Kidney (tissue), 14 donors: ENCODE measurements around the gene UBE2L6. TPM values are rescaled to one million over a fixed set of nuclear protein-coding genes. Genes with fewer than 3 reads are reported as not detected.
A peak's percentile ranks its signal among the peaks of the same experiment; 100 is the strongest.

Experiments
- DNase-seq, 5 donors: peaks; one replicate each; pipeline ENCODE4 v3.0.0-alpha.2; 2013 to 2020
- FAIRE-seq: peaks from 2 replicates; lab custom pipeline; 2012; peaks lifted over from hg19 to GRCh38; lab: Jason Lieb, UNC
- H3K27ac ChIP-seq, 2 donors: one replicate each; pipeline ENCODE4 v1.7.0; 2013; ENCODE audit warnings: low read depth in 2 of 2, low read length in 2 of 2, inconsistent platforms in 1 of 2
- H3K27me3 ChIP-seq: one replicate; pipeline ENCODE4 v1.7.1; 2013; ENCODE audit warnings: low read length, inconsistent platforms; ENCODE audit not compliant: control insufficient read depth, insufficient read depth
- H3K36me3 ChIP-seq, 3 donors: one replicate each; pipeline versions ENCODE4 v1.7.0 to v1.7.1; 2013; ENCODE audit warnings: low read length in 3 of 3, control low read depth in 1 of 3, inconsistent platforms in 1 of 3; ENCODE audit not compliant: insufficient read depth in 3 of 3, control insufficient read depth in 2 of 3
- H3K4me1 ChIP-seq, 3 donors: one replicate each; pipeline versions ENCODE4 v1.7.0 to v1.7.1; 2013; ENCODE audit warnings: low read length in 3 of 3, inconsistent platforms in 1 of 3, low read depth in 1 of 3; ENCODE audit not compliant: control insufficient read depth in 2 of 3, insufficient read depth in 2 of 3
- H3K4me3 ChIP-seq, 3 donors: one replicate each; pipeline versions ENCODE4 v1.7.0 to v1.8.1; 2013; ENCODE audit warnings: low read length in 3 of 3, control low read depth in 1 of 3, inconsistent platforms in 1 of 3
- H3K9ac ChIP-seq, 3 donors: one replicate each; pipeline versions ENCODE4 v1.7.0 to v1.7.1; 2013; ENCODE audit warnings: low read length in 3 of 3, control low read depth in 1 of 3, inconsistent platforms in 1 of 3
- H3K9me3 ChIP-seq, 3 donors: one replicate each; pipeline versions ENCODE4 v1.7.0 to v1.7.1; 2013; ENCODE audit warnings: low read length in 3 of 3, control low read depth in 1 of 3, inconsistent platforms in 1 of 3; ENCODE audit not compliant: control insufficient read depth in 2 of 3, insufficient read depth in 1 of 3
- CTCF ChIP-seq: IDR thresholded peaks from 3 replicates; pipeline ENCODE4 v1.5.1; 2012; ENCODE audit warnings: mild to moderate bottlenecking, moderate library complexity, borderline replicate concordance; ENCODE audit not compliant: insufficient read depth; ENCODE audit errors: extremely low read depth
- intact Hi-C: fragments of 100-400 bp; cut with DNase I; formaldehyde crosslinking; loops from one replicate; pipeline ENCODE4 v1.11.1; 2022
- polyA plus RNA-seq: library from polyadenylated mRNA; stranded (reverse); fragments of 350-450 nt; fragmentation: Illumina TruSeq; extraction: RNeasy Lipid Tissue Mini Kit (QIAGEN cat#74804); gene quantifications from one replicate; pipeline ENCODE4 v1.2.3, GENCODE V29; 2014; ENCODE audit warnings: low read depth, low replicate concordance; ENCODE audit not compliant: insufficient read depth
- total RNA-seq: library from RNA; stranded (reverse); fragmentation: NEBNext Ultra II Directional; extraction: Animal tissue kit (Norgen Biotek cat#: 25700); gene quantifications from one replicate; pipeline ENCODE4 v1.2.1, GENCODE V29; 2021
- donor health status: control.
- donor health status: control.
- donor health status: control.
- donor health status: control.
- donor health status: control.
- donor health status: DM: yes; HTN: yes; CAD: no.
- donor health status: Normal renal cell carcinoma (clear cell type).

The UBE2L6 gene
- total and polyA plus RNA-seq, 2 donors from 2014 or later, result 71.4 to 73.9 TPM

- peak; percentile 46 to 88 (median 67) for DNase-seq
- FAIRE-seq, result no peak
- intact Hi-C loops, result no loop called here
These were observed 52.0 kb downstream of the UBE2L6 start, which contains the start of gene SLC43A1 for GRCh38 chr11:57515332-57516060. TSS of gene SLC43A1 (minus strand) at chr11:57515702. CDS start at chr11:57514111, 1,591 bp downstream.

GRCh38 chr11:57514538-57515331 lies 52.7 kb downstream of the UBE2L6 start:
- H3K9ac ChIP-seq, result peak overlapping the region; percentile 41 to 53 (median 52)
- no peaks in the 10 kb centered on the region for H3K9me3 ChIP-seq
- intact Hi-C loops, result no loop called here
- H3K4me1 ChIP-seq, result peaks cover 0 to 9% (median 0%) of the 10 kb centered on the region in 3 donors
- no peak overlapping the region for H3K27ac ChIP-seq
- peak; percentile 51 to 89 (median 68) for DNase-seq
- FAIRE-seq, result no peak
- H3K36me3 ChIP-seq, result no peaks in the 10 kb centered on the region
- no peak for TF ChIP-seq CTCF
- H3K4me3 ChIP-seq, result peak overlapping the region; percentile 61 to 82 (median 77)
- H3K27me3 ChIP-seq, result peaks cover 4% of the 10 kb centered on the region

More at GRCh38 chr11:57515332-57516060, 52.0 kb downstream of the UBE2L6 start, which contains the start of gene SLC43A1:
- Histone ChIP-seq H3K4me3 (peak within 1 kb of the TSS; percentile 61 to 82 (median 77)), H3K9me3 (no peaks in the 10 kb centered on the region), H3K36me3 (no peaks in the 10 kb centered on the region), H3K27ac (peak within 1 kb of the TSS in 1 of 2 donors; percentile 23), H3K4me1 (peaks cover 0 to 9% (median 0%) of the 10 kb centered on the region in 3 donors), H3K27me3 (peaks cover 4% of the 10 kb centered on the region), H3K9ac (peak within 1 kb of the TSS; percentile 48 to 53 (median 52))
- no peak for TF ChIP-seq CTCF

- DNase-seq (peak; percentile 24 to 83 (median 48)), FAIRE-seq (no peak)
- Histone ChIP-seq H3K27me3 (peaks cover 4% of the 10 kb centered on the region), H3K27ac (no peak overlapping the region), H3K4me1 (peaks cover 0 to 9% (median 0%) of the 10 kb centered on the region in 3 donors), H3K9ac (peak overlapping the region in 2 of 3 donors; percentile 40 to 41), H3K36me3 (no peaks in the 10 kb centered on the region), H3K9me3 (no peaks in the 10 kb centered on the region), H3K4me3 (peak overlapping the region; percentile 20 to 82 (median 72))
- intact Hi-C loops, result no loop called here
- no peak for TF ChIP-seq CTCF
These were observed 53.4 kb downstream of the UBE2L6 start for GRCh38 chr11:57513911-57514537.
